B cell (primary cell): ENCODE data around the gene UBAC2.

Experiments used
- EZH2 ChIP-seq: IDR thresholded peaks from 2 replicates; pipeline ENCODE4 v1.6.1; 2012; ENCODE audit warnings: borderline replicate concordance, low read depth, mild to moderate bottlenecking, moderate library complexity, low read length; ENCODE audit not compliant: insufficient read depth, poor library complexity, severe bottlenecking
- TF ChIP-seq, protein P1 (sequence below): fragments of 200-600 bp; IDR thresholded peaks from one replicate; pipeline ENCODE4 v1.8.0; 2022; ENCODE audit warnings: antibody characterized with exemption, mild to moderate bottlenecking

DNA sequence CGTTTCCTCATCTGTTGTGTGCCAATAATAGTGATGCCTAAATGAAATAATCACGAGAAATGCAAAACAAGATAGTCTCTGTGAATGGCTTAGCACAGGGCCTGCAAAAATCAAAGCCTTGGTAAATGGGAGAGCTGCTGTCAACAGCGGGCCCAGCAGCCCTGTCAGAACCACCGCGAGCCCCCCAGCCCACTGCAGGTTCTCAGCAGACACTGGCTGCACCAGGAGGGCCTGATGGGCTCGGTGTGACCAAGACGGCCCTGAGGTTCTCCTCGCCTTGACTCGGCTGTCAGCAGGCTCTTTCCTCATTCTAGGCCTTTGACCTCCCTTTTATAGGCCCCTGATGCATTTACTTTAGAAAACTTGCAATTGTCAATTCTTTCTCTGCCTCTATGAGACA is 197.4 kb downstream of the UBAC2 start:
- TF ChIP-seq, protein P1, sequence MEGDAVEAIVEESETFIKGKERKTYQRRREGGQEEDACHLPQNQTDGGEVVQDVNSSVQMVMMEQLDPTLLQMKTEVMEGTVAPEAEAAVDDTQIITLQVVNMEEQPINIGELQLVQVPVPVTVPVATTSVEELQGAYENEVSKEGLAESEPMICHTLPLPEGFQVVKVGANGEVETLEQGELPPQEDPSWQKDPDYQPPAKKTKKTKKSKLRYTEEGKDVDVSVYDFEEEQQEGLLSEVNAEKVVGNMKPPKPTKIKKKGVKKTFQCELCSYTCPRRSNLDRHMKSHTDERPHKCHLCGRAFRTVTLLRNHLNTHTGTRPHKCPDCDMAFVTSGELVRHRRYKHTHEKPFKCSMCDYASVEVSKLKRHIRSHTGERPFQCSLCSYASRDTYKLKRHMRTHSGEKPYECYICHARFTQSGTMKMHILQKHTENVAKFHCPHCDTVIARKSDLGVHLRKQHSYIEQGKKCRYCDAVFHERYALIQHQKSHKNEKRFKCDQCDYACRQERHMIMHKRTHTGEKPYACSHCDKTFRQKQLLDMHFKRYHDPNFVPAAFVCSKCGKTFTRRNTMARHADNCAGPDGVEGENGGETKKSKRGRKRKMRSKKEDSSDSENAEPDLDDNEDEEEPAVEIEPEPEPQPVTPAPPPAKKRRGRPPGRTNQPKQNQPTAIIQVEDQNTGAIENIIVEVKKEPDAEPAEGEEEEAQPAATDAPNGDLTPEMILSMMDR: no peak
- TF ChIP-seq EZH2: no peak
